HEK293 (cell line): ENCODE measurements around the gene GOLGA3.

Source experiments
- CTCF ChIA-PET: fragments of 350-600 bp; formaldehyde crosslinking; extraction: SDS; loops from one replicate; lab custom pipeline; 2021; ENCODE audit warnings: antibody characterized with exemption; lab: Yijun Ruan, JAX
- POLR2A ChIA-PET: fragments of 300-600 bp; formaldehyde crosslinking; extraction: SDS; loops from one replicate; lab custom pipeline; 2020; ENCODE audit warnings: antibody characterized with exemption, inconsistent platforms; lab: Yijun Ruan, JAX
- H3K27ac ChIP-seq: fragments of 200-500 bp; sonication (Bioruptor generic); 2 replicates; pipeline ENCODE4 v1.5.1; 2014; ENCODE audit warnings: low read depth, low read length, control low read depth, inconsistent platforms; ENCODE audit errors: extremely low read depth
- H3K36me3 ChIP-seq, 2 experiments: fragments of 200-500 bp in 1 of 2; sonication (Bioruptor generic) in 1 of 2; 1 replicate in 1 of 2; 2 replicates in 1 of 2; pipeline ENCODE4 v1.5.1; 2014 to 2017; ENCODE audit warnings: inconsistent platforms in 2 of 2, low read length in 2 of 2; ENCODE audit not compliant: control insufficient read depth in 2 of 2, insufficient read depth in 1 of 2
- H3K4me1 ChIP-seq: fragments of 200-500 bp; sonication (Bioruptor generic); 2 replicates; pipeline ENCODE4 v1.5.1; 2014; ENCODE audit warnings: mild to moderate bottlenecking, low read length, inconsistent platforms; ENCODE audit not compliant: control insufficient read depth, insufficient read depth
- H3K4me3 ChIP-seq: 2 replicates; pipeline ENCODE4 v1.5.1; 2011; ENCODE audit warnings: low read depth, mild to moderate bottlenecking, control low read depth, low read length, moderate library complexity
- H3K9me3 ChIP-seq: fragments of 200-500 bp; sonication (Bioruptor generic); 2 replicates; pipeline ENCODE4 v1.5.1; 2014; ENCODE audit warnings: low read depth, low read length, inconsistent platforms; ENCODE audit not compliant: control insufficient read depth, insufficient read depth
- GLI4 ChIP-seq: fragments of 450-650 bp; formaldehyde crosslinking; IDR thresholded peaks from 2 replicates; pipeline ENCODE4 v1.5.1; 2016; ENCODE audit warnings: missing biosample characterization, missing genetic modification characterization
- GLIS1 ChIP-seq: fragments of 450-650 bp; formaldehyde crosslinking; IDR thresholded peaks from 2 replicates; pipeline ENCODE4 v1.5.1; 2016; ENCODE audit warnings: missing biosample characterization, missing genetic modification characterization
- GLIS2 ChIP-seq: fragments of 450-650 bp; formaldehyde crosslinking; IDR thresholded peaks from 2 replicates; pipeline ENCODE4 v1.5.1; 2016; ENCODE audit warnings: missing biosample characterization, missing genetic modification characterization
- HOXA7 ChIP-seq: sonication (generic); formaldehyde crosslinking; IDR thresholded peaks from 2 replicates; pipeline ENCODE4 v1.8.1; 2022; ENCODE audit warnings: missing genetic modification reagents, borderline replicate concordance
- KLF1 ChIP-seq: fragments of 450-650 bp; formaldehyde crosslinking; IDR thresholded peaks from 2 replicates; pipeline ENCODE4 v1.5.1; 2016; ENCODE audit warnings: missing biosample characterization, missing genetic modification characterization
- KLF7 ChIP-seq: fragments of 450-650 bp; formaldehyde crosslinking; IDR thresholded peaks from 2 replicates; pipeline ENCODE4 v1.5.1; 2016; ENCODE audit warnings: missing biosample characterization, missing genetic modification characterization, borderline replicate concordance
- PATZ1 ChIP-seq: fragments of 450-650 bp; formaldehyde crosslinking; IDR thresholded peaks from 2 replicates; pipeline ENCODE4 v1.5.1; 2016; ENCODE audit warnings: missing biosample characterization, missing genetic modification characterization
- PRDM10 ChIP-seq: fragments of 450-650 bp; formaldehyde crosslinking; IDR thresholded peaks from 2 replicates; pipeline ENCODE4 v1.5.1; 2016; ENCODE audit warnings: missing biosample characterization, missing genetic modification characterization
- ZBTB17 ChIP-seq: fragments of 450-650 bp; formaldehyde crosslinking; IDR thresholded peaks from 2 replicates; pipeline ENCODE4 v1.5.1; 2016; ENCODE audit warnings: missing biosample characterization, missing genetic modification characterization
- ZBTB20 ChIP-seq: fragments of 450-650 bp; formaldehyde crosslinking; IDR thresholded peaks from 2 replicates; pipeline ENCODE4 v1.5.1; 2016; ENCODE audit warnings: missing biosample characterization, missing genetic modification characterization
- ZFP3 ChIP-seq: fragments of 450-650 bp; formaldehyde crosslinking; IDR thresholded peaks from 2 replicates; pipeline ENCODE4 v1.5.1; 2016; ENCODE audit warnings: low read depth, missing biosample characterization, missing genetic modification characterization
- ZNF121 ChIP-seq: fragments of 450-650 bp; formaldehyde crosslinking; IDR thresholded peaks from 2 replicates; pipeline ENCODE4 v1.5.1; 2016; ENCODE audit warnings: missing biosample characterization, missing genetic modification characterization
- ZNF19 ChIP-seq: fragments of 450-650 bp; formaldehyde crosslinking; IDR thresholded peaks from 2 replicates; pipeline ENCODE4; 2016; ENCODE audit warnings: missing biosample characterization, missing genetic modification characterization, low read depth
- ZNF24 ChIP-seq: fragments of 450-650 bp; formaldehyde crosslinking; IDR thresholded peaks from 2 replicates; pipeline ENCODE4 v1.5.1; 2016; ENCODE audit warnings: missing biosample characterization, missing genetic modification characterization
- ZNF48 ChIP-seq: fragments of 450-650 bp; formaldehyde crosslinking; IDR thresholded peaks from 2 replicates; pipeline ENCODE4 v1.5.1; 2016; ENCODE audit warnings: missing biosample characterization, missing genetic modification characterization
- ZNF558 ChIP-seq: fragments of 450-650 bp; formaldehyde crosslinking; IDR thresholded peaks from 2 replicates; pipeline ENCODE4 v1.5.1; 2016; ENCODE audit warnings: missing biosample characterization, missing genetic modification characterization
- ZNF561 ChIP-seq: fragments of 450-650 bp; IDR thresholded peaks from 2 replicates; pipeline ENCODE4 v1.5.1; 2018; ENCODE audit warnings: missing biosample characterization, missing genetic modification characterization, borderline replicate concordance
- ZNF660 ChIP-seq: fragments of 450-650 bp; IDR thresholded peaks from 2 replicates; pipeline ENCODE4 v1.5.1; 2018; ENCODE audit warnings: missing biosample characterization, mild to moderate bottlenecking, missing genetic modification characterization
- ZNF843 ChIP-seq: fragments of 450-650 bp; formaldehyde crosslinking; IDR thresholded peaks from 2 replicates; pipeline ENCODE4 v1.5.1; 2016; ENCODE audit warnings: missing biosample characterization, missing genetic modification characterization
- TF ChIP-seq, protein P1 (sequence below): fragments of 450-650 bp; formaldehyde crosslinking; IDR thresholded peaks from 2 replicates; pipeline ENCODE4 v1.5.1; 2016; ENCODE audit warnings: missing biosample characterization, missing genetic modification characterization
- TF ChIP-seq, protein P2 (sequence below): fragments of 450-650 bp; formaldehyde crosslinking; IDR thresholded peaks from 2 replicates; pipeline ENCODE4 v1.5.1; 2016; ENCODE audit warnings: missing biosample characterization, missing genetic modification characterization

GOLGA3 gene

DNA sequence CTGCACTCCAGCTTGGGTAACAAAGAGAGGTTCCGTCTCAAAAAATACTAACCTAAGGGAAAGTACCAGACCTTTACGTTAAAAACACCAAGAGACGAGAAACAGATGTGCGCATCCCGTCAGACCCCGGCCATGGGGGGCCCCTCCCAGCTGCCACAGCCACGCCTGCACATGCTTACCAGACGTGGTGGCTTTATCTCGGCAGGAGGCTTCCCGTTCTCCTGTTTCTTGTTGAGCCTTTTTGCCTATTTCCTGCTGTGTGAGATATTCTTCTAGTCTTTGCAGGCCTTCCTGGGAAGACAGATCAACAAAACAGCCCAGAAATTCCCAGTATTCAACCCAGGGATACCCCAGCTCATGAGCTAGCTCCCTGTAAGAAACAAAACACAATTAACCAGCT, 94.5 kb downstream of the GOLGA3 start (continued):
- TF ChIP-seq PATZ1 (no peak), ZNF843 (tag by site-specific recombination) (no peak), ZNF24 (tag by site-specific recombination) (no peak), ZBTB20 (tag by site-specific recombination) (no peak), ZNF660 (tag by site-specific recombination) (no peak), GLI4 (tag by site-specific recombination) (no peak), ZNF19 (tag by site-specific recombination) (no peak), ZNF48 (tag by site-specific recombination) (no peak)
- TF ChIP-seq, protein P1, sequence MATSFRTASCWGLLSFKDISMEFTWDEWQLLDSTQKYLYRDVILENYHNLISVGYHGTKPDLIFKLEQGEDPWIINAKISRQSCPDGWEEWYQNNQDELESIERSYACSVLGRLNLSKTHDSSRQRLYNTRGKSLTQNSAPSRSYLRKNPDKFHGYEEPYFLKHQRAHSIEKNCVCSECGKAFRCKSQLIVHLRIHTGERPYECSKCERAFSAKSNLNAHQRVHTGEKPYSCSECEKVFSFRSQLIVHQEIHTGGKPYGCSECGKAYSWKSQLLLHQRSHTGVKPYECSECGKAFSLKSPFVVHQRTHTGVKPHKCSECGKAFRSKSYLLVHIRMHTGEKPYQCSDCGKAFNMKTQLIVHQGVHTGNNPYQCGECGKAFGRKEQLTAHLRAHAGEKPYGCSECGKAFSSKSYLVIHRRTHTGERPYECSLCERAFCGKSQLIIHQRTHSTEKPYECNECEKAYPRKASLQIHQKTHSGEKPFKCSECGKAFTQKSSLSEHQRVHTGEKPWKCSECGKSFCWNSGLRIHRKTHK (tag by site-specific recombination) = no peak

DNA sequence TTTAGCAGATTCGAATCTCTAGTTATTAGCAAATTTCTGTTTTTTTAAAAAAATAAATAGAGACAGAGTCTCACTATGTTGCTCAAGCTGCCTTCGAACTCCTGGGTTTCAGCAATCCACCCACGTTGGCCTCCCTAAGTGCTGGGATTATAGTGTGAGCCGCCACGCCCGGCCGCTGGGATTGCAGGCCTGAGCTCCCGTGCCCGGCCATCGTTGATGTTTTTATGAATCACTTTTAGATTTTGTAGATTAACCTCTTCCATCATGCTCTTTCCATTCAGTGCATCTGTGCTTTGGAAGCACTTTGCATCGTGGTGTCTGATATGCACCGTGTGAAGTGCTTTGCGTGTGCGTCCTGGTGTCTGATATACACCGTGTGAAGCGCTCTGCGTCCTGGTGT, 97.1 kb downstream of the GOLGA3 start:
- H3K9me3 ChIP-seq = no peaks in the 10 kb centered on the region
- ChIA-PET CTCF (no interaction called here), POLR2A (no interaction called here)

DNA sequence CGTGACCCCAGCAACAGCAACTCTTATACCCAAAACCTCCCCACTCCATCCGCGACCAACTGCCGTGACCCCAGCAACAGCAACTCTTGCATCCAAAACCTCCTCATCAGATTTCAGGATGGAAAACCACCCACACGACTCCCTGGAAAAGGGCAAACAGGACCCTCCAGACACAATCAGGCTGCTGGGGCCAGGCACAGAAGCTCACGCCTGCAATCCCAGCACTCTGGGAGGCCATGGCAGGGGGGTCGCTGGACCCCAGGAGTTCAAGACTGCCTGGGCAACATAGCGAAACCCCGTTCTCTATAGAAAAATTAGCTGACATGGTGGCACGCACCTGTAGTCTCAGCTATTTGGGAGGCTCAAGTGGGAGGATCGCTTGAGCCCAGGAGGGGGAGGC, 98.3 kb downstream of the GOLGA3 start:
- ChIA-PET POLR2A (no interaction called here), CTCF (interaction anchor here (0.6 to 0.8 kb wide), 2 partner anchors 9 to 12 kb away, joined by 4 to 6 read pairs; no protein-coding TSS in a partner anchor)
- no peak overlapping the region for H3K4me3 ChIP-seq
- peaks cover 35 to 96% of the 10 kb centered on the region in 2 experiments for H3K36me3 ChIP-seq
- TF ChIP-seq ZFP3 (tag by site-specific recombination) = no peak
- TF ChIP-seq HOXA7 = no peak
- TF ChIP-seq ZNF121 = 0 out of 2 replicates have a peak, but pooled peaks have one; percentile 16
- 0 out of 2 replicates have a peak, but pooled peaks have one; percentile 38 for TF ChIP-seq GLIS2 (tag by site-specific recombination)
- peak; percentile 58 for TF ChIP-seq GLIS1 (tag by site-specific recombination)
- no peak for TF ChIP-seq ZNF561 (tag by site-specific recombination)
- no peak for TF ChIP-seq KLF7 (tag by site-specific recombination)
- TF ChIP-seq ZNF558 (tag by site-specific recombination) = no peak
- TF ChIP-seq PRDM10 = no peak
- no peaks in the 10 kb centered on the region for H3K4me1 ChIP-seq
- H3K9me3 ChIP-seq = no peaks in the 10 kb centered on the region
- H3K27ac ChIP-seq = no peak overlapping the region

More for the DNA sequence above, 97.1 kb downstream of the GOLGA3 start:
- Histone ChIP-seq H3K4me3 (no peak overlapping the region), H3K4me1 (no peaks in the 10 kb centered on the region), H3K27ac (no peak overlapping the region), H3K36me3 (peaks cover 34 to 96% of the 10 kb centered on the region in 2 experiments)
- TF ChIP-seq, protein P2, sequence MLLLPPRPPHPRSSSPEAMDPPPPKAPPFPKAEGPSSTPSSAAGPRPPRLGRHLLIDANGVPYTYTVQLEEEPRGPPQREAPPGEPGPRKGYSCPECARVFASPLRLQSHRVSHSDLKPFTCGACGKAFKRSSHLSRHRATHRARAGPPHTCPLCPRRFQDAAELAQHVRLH (tag by site-specific recombination) = no peak
- TF ChIP-seq ZBTB17 (tag by site-specific recombination) (no peak), KLF1 (tag by site-specific recombination) (0 out of 2 replicates have a peak, but pooled peaks have one; percentile 23), ZNF558 (tag by site-specific recombination) (peak; percentile 79)
